HG03520 (cell line): Measurements from ENCODE around the gene ORC6.
"Not testable (repeated sequence)": the region's sequence is repeated elsewhere in the genome, so short reads cannot be mapped to it uniquely, and the experiment has no call there.

Experiments used
- ATAC-seq: cut with Tn5 transposase; IDR thresholded peaks from one replicate; pipeline ENCODE4 v1.9.1; 2021; ENCODE audit warnings: mild to moderate bottlenecking, moderate library complexity; ENCODE audit not compliant: unreplicated experiment

Gene ORC6

GRCh38 chr16:46689365-46690280 lies at the start of gene ORC6:
TSS of gene ORC6 (plus strand) at chr16:46689659. CDS start at chr16:46689706, 47 bp downstream.
- peak; percentile 72 for ATAC-seq

GRCh38 chr16:46648656-46649055 lies 40.8 kb upstream of the ORC6 start:
- ATAC-seq: no peak

GRCh38 chr16:46649588-46650253 lies 39.7 kb upstream of the ORC6 start:
- no peak for ATAC-seq

- no peak for ATAC-seq
Observed at GRCh38 chr16:46650254-46650623, 39.2 kb upstream of the ORC6 start.

- no peak for ATAC-seq
Observed at GRCh38 chr16:46651305-46651704, 38.2 kb upstream of the ORC6 start.

- ATAC-seq: peak; percentile 80
Observed at GRCh38 chr16:46658925-46659324, 30.5 kb upstream of the ORC6 start.

GRCh38 chr16:46662123-46662522 lies 27.3 kb upstream of the ORC6 start:
- no peak for ATAC-seq

GRCh38 chr16:46673320-46674013 lies 16.0 kb upstream of the ORC6 start:
- peak; percentile 56 for ATAC-seq

- not testable (repeated sequence) for ATAC-seq
Observed at GRCh38 chr16:46677943-46678342, 11.5 kb upstream of the ORC6 start.

- not testable (repeated sequence) for ATAC-seq
Observed at GRCh38 chr16:46681867-46682266, 7.6 kb upstream of the ORC6 start.

GRCh38 chr16:46686815-46687473 lies 2.5 kb upstream of the ORC6 start:
- ATAC-seq: no peak

- no peak for ATAC-seq
Observed at GRCh38 chr16:46687486-46687885, 2.0 kb upstream of the ORC6 start.

- no peak for ATAC-seq
Observed at GRCh38 chr16:46688101-46688653, 1.3 kb upstream of the ORC6 start.

GRCh38 chr16:46688654-46689364 lies 650 bp upstream of the ORC6 start, which contains the start of gene VPS35:
TSS of gene VPS35 (minus strand) at chr16:46689178. CDS start at chr16:46689133, 45 bp downstream.
- ATAC-seq: peak; percentile 78

GRCh38 chr16:46690281-46691178 lies 1.1 kb downstream of the ORC6 start:
- ATAC-seq: no peak

- no peak for ATAC-seq
Observed at GRCh38 chr16:46691726-46692125, 2.3 kb downstream of the ORC6 start.

GRCh38 chr16:46693598-46693997 lies 4.1 kb downstream of the ORC6 start:
- ATAC-seq: no peak

- no peak for ATAC-seq
Observed at GRCh38 chr16:46695937-46696336, 6.5 kb downstream of the ORC6 start.

- ATAC-seq: no peak
Observed at GRCh38 chr16:46696957-46697356, 7.5 kb downstream of the ORC6 start.
